DND-41 (cell line): ENCODE measurements around the gene PCNX2.

Experiments used
- ATAC-seq: fragments of 200-7000 bp; cut with Tn5 transposase; 3 replicates; pipeline ENCODE4 v1.9.1; 2021; ENCODE audit warnings: low read depth; ENCODE audit not compliant: insufficient read depth
- DNase-seq: peaks from one replicate; pipeline ENCODE4 v3.0.0-alpha.2; 2020
- H2AFZ ChIP-seq: 2 replicates; pipeline ENCODE4 v1.6.0; 2012; ENCODE audit warnings: low read depth, low read length
- H3K27ac ChIP-seq: 2 replicates; pipeline ENCODE4 v1.5.1; 2012; ENCODE audit warnings: low read length, inconsistent platforms
- H3K27me3 ChIP-seq: fragments of 200-600 bp; sonication (generic); 2 replicates; pipeline ENCODE4 v1.6.0; 2012; ENCODE audit warnings: low read length, mild to moderate bottlenecking, inconsistent platforms; ENCODE audit not compliant: insufficient read depth, poor library complexity
- H3K36me3 ChIP-seq: 2 replicates; pipeline ENCODE4 v1.5.1; 2012; ENCODE audit warnings: low read length, inconsistent platforms; ENCODE audit not compliant: insufficient read depth
- H3K4me1 ChIP-seq: 2 replicates; pipeline ENCODE4 v1.5.1; 2012; ENCODE audit warnings: mild to moderate bottlenecking, low read length; ENCODE audit not compliant: insufficient read depth
- H3K4me2 ChIP-seq: 2 replicates; pipeline ENCODE4 v1.6.0; 2012; ENCODE audit warnings: mild to moderate bottlenecking, moderate library complexity, low read length, inconsistent platforms; ENCODE audit not compliant: insufficient read depth
- H3K4me3 ChIP-seq, 2 experiments: fragments of 200-600 bp in 1 of 2; shearing (Covaris generic) in 1 of 2; 2 replicates each; pipeline ENCODE4 v1.5.1; 2012 to 2016; ENCODE audit warnings: inconsistent platforms in 2 of 2, low read length in 2 of 2, mild to moderate bottlenecking in 2 of 2, low read depth in 1 of 2, moderate library complexity in 1 of 2
- H3K79me2 ChIP-seq: 2 replicates; pipeline ENCODE4 v1.6.0; 2012; ENCODE audit warnings: low read length, inconsistent platforms; ENCODE audit not compliant: insufficient read depth
- H3K9ac ChIP-seq: 2 replicates; pipeline ENCODE4 v1.6.0; 2012; ENCODE audit warnings: low read depth, mild to moderate bottlenecking, inconsistent platforms, low read length, moderate library complexity
- H3K9me3 ChIP-seq: 2 replicates; pipeline ENCODE4 v1.5.1; 2012; ENCODE audit warnings: low read length, moderate library complexity, mild to moderate bottlenecking, inconsistent platforms; ENCODE audit not compliant: insufficient read depth, severe bottlenecking
- H4K20me1 ChIP-seq: 2 replicates; pipeline ENCODE4 v1.6.0; 2012; ENCODE audit warnings: low read length; ENCODE audit not compliant: insufficient read depth
- EZH2 ChIP-seq: IDR thresholded peaks from 3 replicates; pipeline ENCODE4 v1.6.1; 2012; ENCODE audit warnings: borderline replicate concordance, low read depth, mild to moderate bottlenecking, moderate library complexity, low read length, inconsistent platforms; ENCODE audit not compliant: severe bottlenecking
- TF ChIP-seq, protein P1 (sequence below): IDR thresholded peaks from 2 replicates; pipeline ENCODE4 v1.5.1; 2012; ENCODE audit warnings: borderline replicate concordance, low read length, moderate library complexity, mild to moderate bottlenecking; ENCODE audit not compliant: poor library complexity, severe bottlenecking; ENCODE audit errors: extremely low read depth

PCNX2 gene

GRCh38 chr1:233022246-233022645 is 273.3 kb downstream of the PCNX2 start:
- ATAC-seq: no peak

GRCh38 chr1:233020426-233020825 is 275.1 kb downstream of the PCNX2 start:
- H3K79me2 ChIP-seq: no peaks in the 10 kb centered on the region
- H3K36me3 ChIP-seq: peaks cover 7% of the 10 kb centered on the region; the same call in 1 of the 2 replicates
- DNase-seq (no peak), ATAC-seq (no peak)
- peak overlapping the region; percentile 66 for H3K27ac ChIP-seq
- no peaks in the 10 kb centered on the region for H3K27me3 ChIP-seq
- H4K20me1 ChIP-seq: no peaks in the 10 kb centered on the region
- no peak overlapping the region for H3K4me3 ChIP-seq
- H3K4me2 ChIP-seq: no peak overlapping the region
- no peak overlapping the region for H3K9ac ChIP-seq
- H3K4me1 ChIP-seq: peaks cover 60% of the 10 kb centered on the region
- H2AFZ ChIP-seq: no peak overlapping the region
- TF ChIP-seq EZH2: no peak
- TF ChIP-seq, protein P1, sequence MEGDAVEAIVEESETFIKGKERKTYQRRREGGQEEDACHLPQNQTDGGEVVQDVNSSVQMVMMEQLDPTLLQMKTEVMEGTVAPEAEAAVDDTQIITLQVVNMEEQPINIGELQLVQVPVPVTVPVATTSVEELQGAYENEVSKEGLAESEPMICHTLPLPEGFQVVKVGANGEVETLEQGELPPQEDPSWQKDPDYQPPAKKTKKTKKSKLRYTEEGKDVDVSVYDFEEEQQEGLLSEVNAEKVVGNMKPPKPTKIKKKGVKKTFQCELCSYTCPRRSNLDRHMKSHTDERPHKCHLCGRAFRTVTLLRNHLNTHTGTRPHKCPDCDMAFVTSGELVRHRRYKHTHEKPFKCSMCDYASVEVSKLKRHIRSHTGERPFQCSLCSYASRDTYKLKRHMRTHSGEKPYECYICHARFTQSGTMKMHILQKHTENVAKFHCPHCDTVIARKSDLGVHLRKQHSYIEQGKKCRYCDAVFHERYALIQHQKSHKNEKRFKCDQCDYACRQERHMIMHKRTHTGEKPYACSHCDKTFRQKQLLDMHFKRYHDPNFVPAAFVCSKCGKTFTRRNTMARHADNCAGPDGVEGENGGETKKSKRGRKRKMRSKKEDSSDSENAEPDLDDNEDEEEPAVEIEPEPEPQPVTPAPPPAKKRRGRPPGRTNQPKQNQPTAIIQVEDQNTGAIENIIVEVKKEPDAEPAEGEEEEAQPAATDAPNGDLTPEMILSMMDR: no peak
- no peaks in the 10 kb centered on the region for H3K9me3 ChIP-seq

More at GRCh38 chr1:233022246-233022645, 273.3 kb downstream of the PCNX2 start:
- Histone ChIP-seq H3K4me1 (peaks cover 42% of the 10 kb centered on the region), H3K79me2 (no peaks in the 10 kb centered on the region), H2AFZ (no peak overlapping the region), H3K4me2 (no peak overlapping the region), H3K9ac (no peak overlapping the region), H3K36me3 (peaks cover 7% of the 10 kb centered on the region; the same call in 1 of the 2 replicates), H3K27ac (no peak overlapping the region), H3K27me3 (no peaks in the 10 kb centered on the region), H3K4me3 (no peak overlapping the region), H4K20me1 (no peaks in the 10 kb centered on the region), H3K9me3 (no peaks in the 10 kb centered on the region)
- DNase-seq: no peak
- TF ChIP-seq, protein P1: no peak
- no peak for TF ChIP-seq EZH2

DNA sequence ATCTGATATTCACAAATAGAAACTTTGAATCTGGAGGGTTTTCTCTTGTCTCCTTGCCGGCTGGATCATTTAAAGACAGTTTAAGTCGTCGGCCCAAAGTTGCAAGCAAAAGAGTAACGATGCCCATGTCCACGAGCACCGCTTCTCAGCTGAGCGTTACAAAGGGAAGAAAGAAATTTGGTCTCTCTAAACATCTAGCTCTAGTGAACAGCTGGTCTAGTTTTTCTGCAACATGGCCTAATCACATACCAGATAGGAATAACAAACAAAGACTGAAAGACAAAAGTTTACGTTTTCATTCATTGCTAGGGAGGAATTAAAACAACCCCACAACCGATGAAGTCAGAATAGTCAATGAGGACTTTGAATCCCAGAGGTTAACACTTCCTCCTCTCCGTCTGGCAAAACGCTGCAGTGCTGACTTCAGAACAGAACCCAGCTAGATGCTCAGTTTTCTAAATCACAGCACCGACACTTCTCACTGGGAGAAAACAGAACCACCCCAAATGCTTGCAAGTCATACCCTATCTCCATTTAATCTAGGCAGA is 275.7 kb downstream of the PCNX2 start:
- Histone ChIP-seq H3K36me3 (peaks cover 4% of the 10 kb centered on the region; the same call in 1 of the 2 replicates), H3K9ac (no peak overlapping the region), H3K4me3 (no peak overlapping the region), H3K27ac (peak overlapping the region; percentile 66), H3K4me2 (no peak overlapping the region), H3K4me1 (peaks cover 66% of the 10 kb centered on the region), H2AFZ (no peak overlapping the region), H3K27me3 (no peaks in the 10 kb centered on the region), H3K9me3 (no peaks in the 10 kb centered on the region), H4K20me1 (no peaks in the 10 kb centered on the region), H3K79me2 (no peaks in the 10 kb centered on the region)
- ATAC-seq (no peak), DNase-seq (no peak)
- TF ChIP-seq, protein P1: no peak
- TF ChIP-seq EZH2: no peak

DNA sequence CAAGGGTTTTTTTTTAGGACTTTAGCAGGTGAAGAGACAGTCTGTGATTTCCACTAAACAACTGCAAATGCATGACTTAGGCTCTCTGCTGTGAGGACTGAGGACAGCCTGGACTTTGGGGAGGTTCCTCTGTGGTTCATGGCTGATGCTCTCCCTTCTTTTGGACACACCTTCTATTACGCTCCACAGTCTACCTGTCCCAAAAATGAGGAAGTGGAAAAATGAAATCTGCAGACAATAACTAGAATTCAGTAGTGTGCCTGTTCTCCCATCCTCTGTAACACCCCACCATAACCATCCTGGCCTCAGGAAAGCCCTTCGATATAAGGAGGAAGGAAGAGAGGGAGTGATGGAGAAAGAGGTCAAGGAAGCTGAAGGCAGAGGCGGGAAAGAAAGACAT is 276.4 kb downstream of the PCNX2 start:
- H2AFZ ChIP-seq: no peak overlapping the region
- H3K27ac ChIP-seq: peak overlapping the region; percentile 53
- TF ChIP-seq, protein P1: no peak
- TF ChIP-seq EZH2: no peak
- H4K20me1 ChIP-seq: no peaks in the 10 kb centered on the region
- H3K79me2 ChIP-seq: no peaks in the 10 kb centered on the region
- DNase-seq (no peak), ATAC-seq (no peak)
- no peaks in the 10 kb centered on the region for H3K27me3 ChIP-seq
- no peak overlapping the region for H3K4me3 ChIP-seq
- H3K9me3 ChIP-seq: no peaks in the 10 kb centered on the region
- no peak overlapping the region for H3K4me2 ChIP-seq
- H3K4me1 ChIP-seq: peaks cover 70% of the 10 kb centered on the region
- H3K9ac ChIP-seq: no peak overlapping the region
- peaks cover 4% of the 10 kb centered on the region; the same call in 1 of the 2 replicates for H3K36me3 ChIP-seq
